Left lung (tissue), 10 donors: ENCODE results near the gene MED9. TPM values are rescaled to one million over a fixed set of nuclear protein-coding genes. Genes with fewer than 3 reads are reported as not detected.
A peak's percentile ranks its signal among the peaks of the same experiment; 100 is the strongest.

Experiments used
- ATAC-seq: fragments of 200-7000 bp; cut with Tn5 transposase; one replicate; pipeline ENCODE4 v1.9.1; 2020; ENCODE audit warnings: moderate library complexity
- DNase-seq, 4 donors: peaks; one replicate each; pipeline ENCODE4 v3.0.0-alpha.2; 2013 to 2020
- H3K27ac ChIP-seq, 2 donors: fragments of 200-600 bp; sonication (generic) in 1 of 2; one replicate each; pipeline versions ENCODE4 v1.5.0 to v1.8.0; 2020 to 2021
- H3K27me3 ChIP-seq, 2 donors: fragments of 200-600 bp; sonication (generic) in 1 of 2; one replicate each; pipeline versions ENCODE4 v1.5.0 to v1.8.0; 2020 to 2021
- H3K36me3 ChIP-seq, 2 donors: fragments of 200-600 bp; sonication (generic) in 1 of 2; one replicate each; pipeline versions ENCODE4 v1.5.0 to v1.8.0; 2020 to 2021
- H3K4me1 ChIP-seq, 2 donors: fragments of 200-600 bp; one replicate each; pipeline ENCODE4 v1.8.0; 2021
- H3K4me3 ChIP-seq, 2 donors: fragments of 200-600 bp; sonication (generic) in 1 of 2; one replicate each; pipeline versions ENCODE4 v1.5.0 to v1.8.0; 2020 to 2021; ENCODE audit warnings: mild to moderate bottlenecking in 1 of 2
- H3K9me3 ChIP-seq, 2 donors: fragments of 200-600 bp; sonication (generic) in 1 of 2; one replicate each; pipeline versions ENCODE4 v1.5.0 to v1.8.0; 2020 to 2021
- intact Hi-C, 2 donors: fragments of 100-400 bp; cut with DNase I; formaldehyde crosslinking; loops; one replicate each; pipeline versions ENCODE4 v1.11.2 to v1.14.2; 2022
- polyA plus RNA-seq, 6 donors: library from polyadenylated mRNA; unstranded; fragments of 120-200 nt; gene quantifications; one replicate each; pipeline ENCODE4 v1.2.1, GENCODE V29; 2013; ENCODE audit not compliant: insufficient read length in 6 of 6
- total RNA-seq, 2 donors: library from RNA; stranded (reverse); fragmentation: NEBNext Ultra II Directional; extraction: Animal tissue kit (Norgen Biotek cat#: 25700); gene quantifications; one replicate each; pipeline ENCODE4 v1.2.1, GENCODE V29; 2021
- TF ChIP-seq, protein P1 (sequence below), 2 donors: fragments of 200-600 bp; sonication (generic) in 1 of 2; IDR thresholded peaks; one replicate each; pipeline versions ENCODE4 v1.5.0 to v1.8.0; 2021; ENCODE audit warnings: antibody characterized with exemption in 2 of 2
- donor health status: DM: no; HTN: yes; CAD: no.
- donor health status: DM: no; HTN: no; CAD: no.

The MED9 gene
- total and polyA plus RNA-seq, 8 donors = 11.5 to 17.1 (median 16.2) TPM

DNA sequence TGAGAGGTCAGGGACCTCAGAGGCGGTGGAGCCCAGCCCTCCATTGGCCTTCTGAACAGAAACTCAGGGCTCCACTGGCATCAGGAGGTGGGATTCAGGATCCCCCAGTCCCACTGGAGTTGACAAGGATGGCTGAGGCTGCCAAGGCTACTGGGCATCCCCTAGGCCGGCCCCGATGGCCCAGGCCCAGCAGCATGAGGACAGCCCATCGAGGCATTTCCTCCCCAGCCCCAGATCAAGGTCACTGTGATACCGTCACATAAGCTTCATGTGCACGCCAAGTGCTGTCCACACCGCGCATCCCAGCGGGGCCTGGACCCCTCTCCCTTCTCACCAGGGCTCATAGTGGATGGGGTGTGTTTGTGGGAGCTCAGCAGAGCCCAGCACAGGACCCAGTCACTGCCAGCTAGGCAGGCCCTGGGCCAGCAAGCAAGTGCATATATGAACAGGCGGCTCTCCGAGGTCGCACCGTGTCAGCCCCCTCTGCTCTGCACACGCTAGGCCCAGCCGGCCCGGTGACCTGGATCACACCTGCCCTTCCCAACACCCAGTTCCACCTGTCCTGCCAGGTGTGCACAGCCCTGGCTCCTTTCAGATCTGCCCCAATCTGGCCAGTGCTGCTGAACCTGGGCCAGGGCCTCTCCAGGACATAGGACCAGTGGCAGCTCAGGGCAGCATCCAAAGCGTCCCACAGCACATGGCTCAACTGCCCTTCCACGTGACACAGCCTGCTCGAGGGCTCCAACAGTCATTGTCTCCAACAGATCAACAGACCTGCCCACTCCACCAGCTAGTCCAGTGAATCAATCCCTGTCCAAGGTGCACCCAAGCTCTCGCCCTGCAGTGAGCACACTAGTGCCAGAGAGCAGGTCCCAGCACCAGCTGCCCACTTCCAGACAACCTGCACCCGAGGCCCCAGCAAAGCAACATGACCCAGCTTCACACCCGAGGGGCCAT is 52.2 kb downstream of the MED9 start:
- ATAC-seq (no peak), DNase-seq (peak in 1 of 4 donors; percentile 65)
- Histone ChIP-seq H3K27ac (no peak overlapping the region), H3K36me3 (no peaks in the 10 kb centered on the region), H3K4me3 (no peak overlapping the region), H3K9me3 (no peaks in the 10 kb centered on the region), H3K27me3 (no peaks in the 10 kb centered on the region), H3K4me1 (peaks cover 0 to 14% of the 10 kb centered on the region in 2 donors)
- TF ChIP-seq, protein P1, sequence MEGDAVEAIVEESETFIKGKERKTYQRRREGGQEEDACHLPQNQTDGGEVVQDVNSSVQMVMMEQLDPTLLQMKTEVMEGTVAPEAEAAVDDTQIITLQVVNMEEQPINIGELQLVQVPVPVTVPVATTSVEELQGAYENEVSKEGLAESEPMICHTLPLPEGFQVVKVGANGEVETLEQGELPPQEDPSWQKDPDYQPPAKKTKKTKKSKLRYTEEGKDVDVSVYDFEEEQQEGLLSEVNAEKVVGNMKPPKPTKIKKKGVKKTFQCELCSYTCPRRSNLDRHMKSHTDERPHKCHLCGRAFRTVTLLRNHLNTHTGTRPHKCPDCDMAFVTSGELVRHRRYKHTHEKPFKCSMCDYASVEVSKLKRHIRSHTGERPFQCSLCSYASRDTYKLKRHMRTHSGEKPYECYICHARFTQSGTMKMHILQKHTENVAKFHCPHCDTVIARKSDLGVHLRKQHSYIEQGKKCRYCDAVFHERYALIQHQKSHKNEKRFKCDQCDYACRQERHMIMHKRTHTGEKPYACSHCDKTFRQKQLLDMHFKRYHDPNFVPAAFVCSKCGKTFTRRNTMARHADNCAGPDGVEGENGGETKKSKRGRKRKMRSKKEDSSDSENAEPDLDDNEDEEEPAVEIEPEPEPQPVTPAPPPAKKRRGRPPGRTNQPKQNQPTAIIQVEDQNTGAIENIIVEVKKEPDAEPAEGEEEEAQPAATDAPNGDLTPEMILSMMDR (IDR thresholded peaks at IDR 0.05) = no peak
- intact Hi-C loops = no loop called here

DNA sequence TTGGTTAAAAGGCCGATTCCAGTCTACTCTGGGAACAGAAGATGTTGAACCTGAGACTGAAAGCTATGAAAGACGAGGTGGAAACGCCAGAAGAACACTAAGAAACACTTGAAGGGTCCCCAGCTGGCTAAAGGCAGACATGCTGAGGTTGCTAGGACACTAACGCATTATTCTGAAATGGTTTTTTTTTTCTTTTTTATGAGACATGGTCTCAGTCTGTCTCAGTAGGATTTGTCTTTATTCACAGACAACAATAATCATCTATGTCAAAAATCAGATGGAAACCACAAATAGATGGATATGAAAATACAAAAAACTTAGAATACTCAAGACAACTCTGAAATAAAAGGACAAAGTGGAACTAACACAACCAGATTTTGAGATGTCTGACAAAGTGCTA is 54.4 kb downstream of the MED9 start:
- DNase-seq = no peak
- intact Hi-C loops = no loop called here
- no peaks in the 10 kb centered on the region for H3K36me3 ChIP-seq
- H3K4me1 ChIP-seq = peaks cover 4 to 10% of the 10 kb centered on the region in 2 donors
- TF ChIP-seq, protein P1 (IDR thresholded peaks at IDR 0.05) = no peak
- H3K27ac ChIP-seq = no peak overlapping the region
- no peak overlapping the region for H3K4me3 ChIP-seq
- no peak for ATAC-seq
- no peaks in the 10 kb centered on the region for H3K27me3 ChIP-seq
- H3K9me3 ChIP-seq = no peaks in the 10 kb centered on the region

DNA sequence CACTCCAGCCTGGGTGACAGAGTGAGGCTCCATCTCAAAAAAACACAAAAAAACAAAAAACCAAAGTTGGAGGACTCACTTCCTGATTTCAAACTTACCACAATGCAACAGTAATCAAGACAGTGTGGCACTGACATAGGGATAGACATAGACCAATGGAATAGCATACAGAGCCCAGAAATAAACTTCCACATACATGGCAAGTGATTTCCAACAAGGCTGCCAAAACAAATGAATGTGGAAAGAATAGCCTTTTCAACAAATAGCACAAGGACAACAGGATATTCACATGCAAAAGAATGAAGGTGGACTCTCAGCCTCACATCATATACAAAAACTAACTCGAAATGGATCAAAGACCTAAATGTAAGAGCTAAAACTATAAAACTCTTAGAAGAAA is 56.2 kb downstream of the MED9 start:
- Histone ChIP-seq H3K4me1 (peaks cover 3 to 4% of the 10 kb centered on the region in 2 donors), H3K27ac (no peak overlapping the region), H3K27me3 (no peaks in the 10 kb centered on the region), H3K4me3 (no peak overlapping the region), H3K36me3 (no peaks in the 10 kb centered on the region), H3K9me3 (no peaks in the 10 kb centered on the region)
- no peak for DNase-seq
- TF ChIP-seq, protein P1 (IDR thresholded peaks at IDR 0.05) = no peak
- ATAC-seq = no peak
- intact Hi-C loops = no loop called here

DNA sequence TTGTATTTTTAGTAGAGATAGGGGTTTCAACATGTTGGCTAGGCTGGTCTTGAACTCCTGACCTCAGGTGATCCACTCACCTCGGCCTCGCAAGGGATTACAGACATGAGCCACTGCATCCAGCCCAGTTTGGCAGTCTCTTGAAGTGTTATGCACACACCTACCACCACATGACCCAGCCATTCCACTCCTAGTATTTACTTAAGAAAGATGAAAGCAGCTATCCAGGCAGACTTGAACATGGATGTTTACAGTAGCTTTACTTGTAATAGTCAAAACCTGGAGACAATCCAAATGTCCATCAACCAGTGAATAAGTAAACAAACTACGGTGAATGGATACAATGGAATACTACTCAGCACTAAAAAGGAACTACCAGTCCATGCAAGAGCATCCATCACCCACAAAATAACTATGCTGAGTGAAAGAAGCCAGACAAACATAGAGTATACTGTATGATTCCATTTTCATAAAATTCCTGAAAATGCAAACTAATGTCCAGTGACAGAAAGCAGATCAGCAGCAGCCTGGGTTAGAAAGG is 57.2 kb downstream of the MED9 start:
- DNase-seq (peak in 3 of 4 donors; percentile 13 to 57 (median 37)), ATAC-seq (peak; percentile 52)

More for the DNA sequence above, 57.2 kb downstream of the MED9 start:
- no peaks in the 10 kb centered on the region for H3K27me3 ChIP-seq
- H3K27ac ChIP-seq = no peak overlapping the region
- H3K9me3 ChIP-seq = no peaks in the 10 kb centered on the region
- intact Hi-C loops = no loop called here
- peaks cover 4% of the 10 kb centered on the region in 2 donors for H3K4me1 ChIP-seq
- H3K36me3 ChIP-seq = no peaks in the 10 kb centered on the region
- TF ChIP-seq, protein P1 (IDR thresholded peaks at IDR 0.05) = no peak
- no peak overlapping the region for H3K4me3 ChIP-seq
